ENCODE measurements around the gene DLGAP3. TPM values are rescaled to one million over a fixed set of nuclear protein-coding genes. Genes with fewer than 3 reads are reported as not detected.

Gene DLGAP3
- total RNA-seq, 1 experiment from 2014 or later: under 0.01 TPM

GRCh38 chr1:34929853-34930701 lies 627 bp upstream of the DLGAP3 start:
- no peak for DNase-seq (ENCODE audit: low read depth)

GRCh38 chr1:34928699-34929496 lies 552 bp downstream of the DLGAP3 start:
- DNase-seq (ENCODE audit: low read depth): no peak

DNA sequence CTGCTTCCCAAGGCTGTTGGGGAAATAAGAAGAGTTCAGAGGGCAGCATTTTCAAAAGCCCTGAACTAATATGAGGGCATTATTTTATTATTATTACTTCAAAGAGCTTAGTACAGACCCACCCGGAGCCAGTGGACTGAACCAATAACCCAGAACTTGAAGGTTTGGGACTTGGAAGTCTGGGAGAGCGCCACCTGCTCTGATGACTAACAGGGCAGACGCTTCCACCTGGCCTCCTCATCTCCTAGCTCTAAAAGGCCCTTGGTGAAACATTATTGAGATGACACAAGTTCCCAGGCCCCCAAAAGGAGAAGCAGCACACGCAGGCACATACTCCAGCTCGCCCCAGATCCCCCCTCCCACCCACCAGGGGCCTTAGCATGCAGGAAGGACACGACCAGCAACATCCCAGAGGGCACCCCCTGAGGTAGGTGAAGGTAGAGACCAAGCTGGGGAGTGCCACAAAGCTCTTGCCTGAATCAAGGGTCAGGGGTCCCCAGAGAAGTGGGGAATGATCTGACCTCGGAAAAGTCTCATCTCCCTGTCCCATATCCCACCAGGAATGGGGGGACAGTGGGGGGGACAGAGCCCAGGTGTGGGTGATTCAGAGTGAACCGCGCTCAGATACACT lies 1.3 kb downstream of the DLGAP3 start:
- no peak for DNase-seq (ENCODE audit: low read depth)

GRCh38 chr1:34927316-34927715 lies 2.1 kb downstream of the DLGAP3 start:
- DNase-seq (ENCODE audit: low read depth): no peak

- DNase-seq (ENCODE audit: low read depth): no peak
Measured at GRCh38 chr1:34926894-34927293, 2.6 kb downstream of the DLGAP3 start.

DNA sequence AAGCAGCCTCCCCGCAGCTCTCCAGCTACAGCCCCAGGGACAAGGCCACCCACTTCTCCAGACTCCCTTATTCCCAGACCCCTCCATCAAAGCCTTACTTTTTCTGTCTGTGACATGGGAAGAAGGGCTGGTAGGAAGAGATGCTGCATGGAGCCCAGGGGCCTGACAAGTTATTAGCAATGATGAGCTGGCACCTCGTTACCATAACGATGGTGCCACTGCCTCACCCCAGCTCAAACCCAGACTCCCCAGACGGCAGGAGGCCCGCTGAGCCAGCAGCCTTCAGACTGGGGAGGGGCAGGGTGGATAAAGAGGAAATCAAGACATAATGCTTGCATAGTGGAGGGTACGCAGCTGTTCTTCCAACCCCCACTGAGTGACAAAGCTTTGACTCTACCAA lies 3.3 kb downstream of the DLGAP3 start:
- no peak for DNase-seq (ENCODE audit: low read depth)

GRCh38 chr1:34925730-34926129 lies 3.7 kb downstream of the DLGAP3 start:
- no peak for DNase-seq (ENCODE audit: low read depth)

- peak; percentile 61 for DNase-seq (ENCODE audit: low read depth)
Measured at GRCh38 chr1:34924759-34925555, 4.5 kb downstream of the DLGAP3 start.

- DNase-seq (ENCODE audit: low read depth): no peak
Measured at GRCh38 chr1:34923490-34923889, 6.0 kb downstream of the DLGAP3 start.

DNA sequence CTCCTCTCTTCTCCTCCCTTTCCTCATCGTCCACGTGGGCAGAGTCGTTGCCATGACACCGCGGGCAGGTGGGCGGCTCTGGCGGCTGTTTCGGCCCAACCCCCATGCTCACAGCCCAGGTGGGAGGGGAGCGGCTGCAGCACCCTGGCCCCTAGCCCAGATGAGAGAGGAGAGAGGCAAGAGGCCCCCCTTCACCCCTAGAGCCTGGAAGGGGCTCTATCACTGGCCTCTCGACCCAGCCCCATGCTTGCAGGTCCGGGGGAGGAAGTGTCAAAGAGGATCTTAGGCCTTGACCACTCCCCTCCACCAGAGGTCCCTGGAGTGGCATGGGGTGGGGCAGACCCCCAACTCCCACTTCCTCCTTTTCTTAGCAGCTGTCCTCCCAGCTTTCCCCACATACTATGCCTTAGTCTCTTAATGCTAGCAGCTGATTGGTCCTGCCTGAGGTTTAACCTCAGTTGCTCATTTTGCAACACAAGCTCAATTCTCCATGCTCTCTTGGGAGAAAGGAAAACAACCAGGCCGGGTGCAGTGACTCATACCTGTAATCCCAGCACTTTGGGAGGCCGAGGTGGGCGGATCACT lies 10.4 kb downstream of the DLGAP3 start:
- no peak for DNase-seq (ENCODE audit: low read depth)

GRCh38 chr1:34918386-34918976 lies 11.0 kb downstream of the DLGAP3 start:
- no peak for DNase-seq (ENCODE audit: low read depth)

DNA sequence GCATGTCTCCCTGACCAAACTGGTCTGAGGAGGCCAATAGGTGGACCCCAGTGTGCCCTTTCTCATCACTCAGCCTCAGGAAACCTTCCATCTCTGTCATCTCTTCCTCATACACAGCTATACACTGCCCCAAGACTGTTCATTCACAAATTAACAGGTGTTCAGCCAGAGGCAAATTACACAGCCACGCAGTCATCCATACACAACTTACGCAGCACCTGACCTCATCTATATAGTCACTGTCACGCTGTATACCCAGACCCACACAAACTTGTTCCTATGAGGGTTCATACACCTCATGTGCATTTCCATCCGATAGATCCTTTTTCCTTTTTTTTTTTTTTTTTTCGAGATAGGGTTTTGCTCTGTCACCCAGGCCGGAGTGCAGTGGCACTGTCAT lies 12.4 kb downstream of the DLGAP3 start:
- DNase-seq (ENCODE audit: low read depth): no peak

GRCh38 chr1:34916104-34916503 lies 13.3 kb downstream of the DLGAP3 start:
- DNase-seq (ENCODE audit: low read depth): no peak

GRCh38 chr1:34915521-34915920 lies 13.9 kb downstream of the DLGAP3 start:
- no peak for DNase-seq (ENCODE audit: low read depth)

- no peak for DNase-seq (ENCODE audit: low read depth)
Measured at GRCh38 chr1:34914958-34915357, 14.5 kb downstream of the DLGAP3 start.

DNA sequence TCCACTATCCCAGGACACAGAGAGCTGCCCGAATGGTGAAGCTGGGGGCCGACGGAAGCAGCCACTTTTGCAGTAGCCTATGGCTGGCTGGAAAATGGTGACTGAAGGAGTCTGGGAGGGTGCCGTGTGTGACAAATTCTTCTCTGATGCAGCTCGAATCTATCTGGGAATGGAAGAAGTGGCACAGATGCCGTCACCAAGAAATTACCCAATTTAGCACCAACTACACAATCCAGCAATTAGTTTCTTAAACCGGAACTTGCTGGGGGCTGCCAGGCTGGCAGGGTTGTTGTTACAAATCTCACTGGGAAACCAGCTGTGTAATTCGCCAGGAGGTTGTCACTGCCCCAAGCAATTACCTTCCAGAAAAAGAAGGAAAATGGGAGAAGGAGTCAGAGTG lies 18.0 kb downstream of the DLGAP3 start:
- DNase-seq (ENCODE audit: low read depth): no peak

DNA sequence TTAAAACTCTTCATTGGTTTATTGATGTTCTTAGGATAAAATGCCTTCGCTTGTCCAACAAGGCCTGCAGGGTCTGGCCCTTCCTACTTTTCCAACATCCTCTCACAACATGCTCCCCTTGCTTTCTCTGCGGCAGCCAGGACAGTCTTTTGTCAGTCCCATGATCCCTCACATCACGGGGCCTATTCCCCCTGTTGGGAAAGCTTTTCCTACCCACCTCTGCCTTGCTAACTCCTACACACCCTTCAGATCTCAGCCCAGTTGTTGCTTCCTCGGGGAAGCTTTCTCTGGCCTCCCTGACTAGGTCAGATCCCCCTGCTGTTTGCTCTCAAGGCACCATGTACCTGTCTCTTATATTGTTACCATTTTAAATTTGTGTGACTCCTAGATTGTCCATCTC lies 19.0 kb downstream of the DLGAP3 start:
- DNase-seq (ENCODE audit: low read depth): no peak

- no peak for DNase-seq (ENCODE audit: low read depth)
Measured at GRCh38 chr1:34908369-34908768, 21.1 kb downstream of the DLGAP3 start.

DNA sequence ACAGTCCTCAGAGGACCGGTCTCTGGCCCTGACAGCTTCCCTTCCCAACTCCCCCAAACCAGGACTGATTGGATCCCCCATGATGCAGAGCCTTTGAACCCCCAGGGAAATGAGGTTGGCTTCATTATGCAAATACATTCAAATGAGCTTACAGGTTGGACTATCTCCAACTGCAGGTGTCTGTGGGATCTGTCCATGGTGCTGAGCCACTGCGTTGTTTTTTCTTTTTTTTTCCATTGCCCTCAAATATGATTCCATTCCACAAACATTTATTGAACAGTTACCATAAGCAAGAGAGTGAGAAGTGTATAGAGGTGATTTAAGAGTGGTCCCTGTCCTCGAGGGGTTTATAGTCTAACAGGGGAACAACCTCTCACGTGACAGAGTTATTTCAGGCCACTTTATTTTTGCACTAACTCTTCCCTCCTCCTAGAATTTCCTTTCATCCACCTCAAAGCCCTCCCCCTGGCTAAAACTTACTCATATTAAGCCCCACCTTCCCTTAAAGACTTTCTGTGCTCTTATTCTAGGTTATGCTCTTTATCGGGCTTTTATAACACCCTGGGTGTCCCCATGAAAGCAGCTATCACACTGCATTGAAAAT lies 21.9 kb downstream of the DLGAP3 start:
- no peak for DNase-seq (ENCODE audit: low read depth)

GRCh38 chr1:34906756-34907155 lies 22.7 kb downstream of the DLGAP3 start:
- no peak for DNase-seq (ENCODE audit: low read depth)

DNA sequence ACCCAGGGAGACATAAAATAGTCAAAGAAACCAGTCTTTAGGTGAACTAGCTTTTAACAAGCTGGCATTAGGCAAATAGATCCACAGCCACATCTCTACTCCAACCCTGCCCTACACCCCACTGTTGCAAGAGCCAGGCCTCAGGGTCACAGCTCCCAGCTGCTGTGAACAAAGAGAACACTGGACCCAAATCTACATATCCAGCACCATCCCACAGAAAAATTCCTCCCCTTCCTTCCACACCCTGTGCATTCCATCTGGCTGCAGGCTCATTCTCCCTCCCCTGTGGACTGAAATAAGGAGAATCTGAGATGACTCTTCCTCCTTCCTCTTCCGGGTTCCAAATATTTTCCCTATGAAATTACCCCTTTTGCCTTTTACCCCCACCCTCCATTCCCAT lies 23.2 kb downstream of the DLGAP3 start:
- no peak for DNase-seq (ENCODE audit: low read depth)
